ENCODE results near the gene LUC7L2. TPM values are rescaled to one million over a fixed set of nuclear protein-coding genes. Genes with fewer than 3 reads are reported as not detected.
"Not testable (repeated sequence)": the region's sequence is repeated elsewhere in the genome, so short reads cannot be mapped to it uniquely, and the experiment has no call there.

The LUC7L2 gene, protein sequence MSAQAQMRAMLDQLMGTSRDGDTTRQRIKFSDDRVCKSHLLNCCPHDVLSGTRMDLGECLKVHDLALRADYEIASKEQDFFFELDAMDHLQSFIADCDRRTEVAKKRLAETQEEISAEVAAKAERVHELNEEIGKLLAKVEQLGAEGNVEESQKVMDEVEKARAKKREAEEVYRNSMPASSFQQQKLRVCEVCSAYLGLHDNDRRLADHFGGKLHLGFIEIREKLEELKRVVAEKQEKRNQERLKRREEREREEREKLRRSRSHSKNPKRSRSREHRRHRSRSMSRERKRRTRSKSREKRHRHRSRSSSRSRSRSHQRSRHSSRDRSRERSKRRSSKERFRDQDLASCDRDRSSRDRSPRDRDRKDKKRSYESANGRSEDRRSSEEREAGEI
- 37.8 and 53.0 TPM in 2 replicates for total RNA-seq (2014; rRNA removed; shearing (Covaris generic); ENCODE audit: low replicate concordance)

DNA sequence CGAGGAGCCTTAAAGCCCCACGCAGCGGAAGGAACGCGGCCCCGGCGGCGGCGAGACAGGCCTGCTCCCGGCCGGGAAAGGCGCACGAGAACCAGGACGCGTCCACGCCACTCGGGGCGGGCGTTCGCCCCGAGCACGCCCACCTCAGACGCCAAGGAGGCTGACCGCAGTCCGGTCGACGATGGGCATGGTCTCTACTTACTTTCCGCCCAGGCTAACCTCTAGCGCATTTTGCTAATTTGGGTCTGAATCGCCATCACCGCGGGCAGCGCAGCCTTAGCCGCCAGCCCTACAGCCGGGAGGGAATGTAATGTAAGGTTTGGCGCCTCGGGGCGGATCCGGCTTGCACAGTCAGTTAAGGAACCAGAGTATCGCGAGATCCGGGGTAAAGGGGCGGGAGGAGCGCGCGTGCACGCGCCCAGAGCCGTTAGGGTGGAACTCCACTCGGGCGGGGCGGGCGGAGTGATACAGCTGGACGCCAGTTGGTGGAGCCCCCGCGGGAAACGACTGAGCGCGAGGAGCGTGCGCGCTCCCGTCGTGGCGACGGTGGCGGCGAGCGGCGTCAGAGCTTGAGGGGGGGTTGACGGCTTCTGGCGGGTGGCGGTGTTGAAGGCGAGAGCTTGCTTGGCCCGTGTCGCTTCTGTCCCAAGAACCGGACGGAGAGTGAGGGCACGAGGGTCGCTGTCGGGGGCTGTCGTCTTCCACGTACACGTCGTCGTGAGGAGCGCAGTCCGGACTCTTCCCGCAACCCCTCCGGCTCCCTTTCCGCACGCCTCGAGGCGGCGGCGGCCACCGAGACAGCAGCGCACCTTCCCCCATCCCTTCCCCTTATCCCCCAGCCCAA, at the start of gene LUC7L2:
LUC7L2 (plus strand) TSS at position 529 of the 844 bp plus-strand sequence. CDS start 368 bp downstream, outside the sequence.
- Histone ChIP-seq H3K9me3 (no peaks in the 10 kb centered on the region), H3K27me3 (no peaks in the 10 kb centered on the region), H3K36me3 (peaks cover 11% of the 10 kb centered on the region), H3K4me3 (peak within 1 kb of the TSS; percentile 84)
- DNase-seq, result peak; percentile 97

DNA sequence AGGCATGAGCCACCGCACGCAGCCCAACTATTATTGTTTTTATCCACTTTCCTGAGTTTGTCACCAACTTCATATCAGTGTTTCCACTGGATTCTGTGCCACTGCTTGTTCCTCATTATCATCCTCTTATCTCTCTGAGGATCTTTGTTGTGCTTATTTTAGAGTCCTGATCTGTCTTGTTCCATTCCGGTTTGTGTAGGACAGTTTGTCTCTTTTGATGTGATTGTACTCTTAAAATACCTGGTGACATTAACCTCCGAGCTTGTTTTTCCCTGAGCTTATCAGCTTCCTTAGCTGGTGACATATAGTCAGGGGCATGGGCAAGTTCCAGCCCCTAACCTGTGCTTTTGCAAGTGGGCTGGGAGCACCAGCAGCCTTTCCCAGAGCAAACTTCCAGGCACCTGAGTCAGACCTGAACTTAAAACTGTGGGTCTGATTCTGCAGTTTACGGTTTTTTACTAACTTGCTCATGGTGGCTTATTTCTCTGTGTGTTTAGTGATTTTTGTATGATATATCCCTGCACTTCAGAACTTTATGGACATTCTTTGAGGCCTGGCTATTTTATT, 41.7 kb upstream of the LUC7L2 start:
- Histone ChIP-seq H3K9me3 (no peaks in the 10 kb centered on the region), H3K4me3 (no peak overlapping the region), H3K36me3 (no peaks in the 10 kb centered on the region), H3K27me3 (no peaks in the 10 kb centered on the region)
- DNase-seq, result no peak

- Histone ChIP-seq H3K9me3 (no peaks in the 10 kb centered on the region), H3K4me3 (no peak overlapping the region), H3K36me3 (no peaks in the 10 kb centered on the region), H3K27me3 (no peaks in the 10 kb centered on the region)
- no peak for DNase-seq
Measured at GRCh38 chr7:139321071-139321745, 38.5 kb upstream of the LUC7L2 start.

GRCh38 chr7:139324709-139325108, 35.0 kb upstream of the LUC7L2 start:
- not testable (repeated sequence) for H3K27me3 ChIP-seq, DNase-seq, H3K4me3 ChIP-seq, H3K9me3 ChIP-seq, H3K36me3 ChIP-seq

- no peaks in the 10 kb centered on the region for H3K36me3 ChIP-seq
- no peaks in the 10 kb centered on the region for H3K9me3 ChIP-seq
- no peaks in the 10 kb centered on the region for H3K27me3 ChIP-seq
- H3K4me3 ChIP-seq, result no peak overlapping the region
- DNase-seq, result peak; percentile 25
Measured at GRCh38 chr7:139328375-139328774, 31.3 kb upstream of the LUC7L2 start.

DNA sequence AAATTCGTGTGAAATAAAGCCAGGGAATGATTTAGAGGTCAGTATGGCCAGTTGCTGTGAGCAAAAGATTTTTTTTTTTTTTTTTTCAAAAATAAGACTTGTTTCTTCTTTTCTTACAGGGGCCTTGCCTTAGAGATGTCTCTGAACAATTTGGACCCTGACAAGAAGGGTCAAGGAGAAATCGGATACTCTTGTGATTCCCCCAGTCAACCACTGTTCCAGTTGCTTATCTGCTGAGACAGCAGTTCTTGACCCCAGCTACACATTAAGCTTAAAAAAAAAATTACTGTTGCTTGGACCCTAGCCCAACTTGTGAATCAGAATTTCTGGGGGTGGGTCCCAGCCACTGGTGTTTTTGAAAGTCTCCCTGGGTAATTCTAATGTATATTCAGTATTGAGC, 30.6 kb upstream of the LUC7L2 start:
- no peak for DNase-seq
- H3K36me3 ChIP-seq, result no peaks in the 10 kb centered on the region
- H3K27me3 ChIP-seq, result no peaks in the 10 kb centered on the region
- no peaks in the 10 kb centered on the region for H3K9me3 ChIP-seq
- H3K4me3 ChIP-seq, result no peak overlapping the region

- no peaks in the 10 kb centered on the region for H3K36me3 ChIP-seq
- no peak overlapping the region for H3K4me3 ChIP-seq
- no peak for DNase-seq
- H3K9me3 ChIP-seq, result no peaks in the 10 kb centered on the region
- H3K27me3 ChIP-seq, result no peaks in the 10 kb centered on the region
Measured at GRCh38 chr7:139330333-139331030, 29.2 kb upstream of the LUC7L2 start.

GRCh38 chr7:139332697-139333359, 26.9 kb upstream of the LUC7L2 start:
- H3K36me3 ChIP-seq, result no peaks in the 10 kb centered on the region
- no peaks in the 10 kb centered on the region for H3K27me3 ChIP-seq
- no peak for DNase-seq
- no peak overlapping the region for H3K4me3 ChIP-seq
- H3K9me3 ChIP-seq, result no peaks in the 10 kb centered on the region

DNA sequence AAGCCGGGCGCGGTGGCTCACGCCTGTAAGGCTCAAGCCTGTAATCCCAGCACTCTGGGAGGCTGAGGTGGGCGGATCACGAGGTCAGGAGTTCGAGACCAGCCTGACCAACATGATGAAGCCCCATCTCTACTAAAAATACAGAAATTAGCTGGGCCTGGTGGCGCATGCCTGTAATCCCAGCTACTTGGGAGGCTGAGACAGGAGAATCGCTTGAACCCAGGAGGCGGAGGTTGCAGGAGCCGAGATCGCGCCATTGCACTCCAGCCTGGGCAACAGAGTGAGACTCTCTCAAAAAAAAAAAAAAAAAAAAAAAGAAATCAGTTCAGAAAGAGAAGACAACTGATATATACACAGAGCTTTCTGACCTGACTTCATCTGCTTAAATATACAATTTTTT, 26.3 kb upstream of the LUC7L2 start:
- H3K9me3 ChIP-seq, DNase-seq, H3K27me3 ChIP-seq, H3K36me3 ChIP-seq, H3K4me3 ChIP-seq: not testable (repeated sequence)

GRCh38 chr7:139334399-139335150, 25.1 kb upstream of the LUC7L2 start:
- no peak for DNase-seq
- H3K36me3 ChIP-seq, result no peaks in the 10 kb centered on the region
- no peak overlapping the region for H3K4me3 ChIP-seq
- H3K9me3 ChIP-seq, result no peaks in the 10 kb centered on the region
- H3K27me3 ChIP-seq, result no peaks in the 10 kb centered on the region

DNA sequence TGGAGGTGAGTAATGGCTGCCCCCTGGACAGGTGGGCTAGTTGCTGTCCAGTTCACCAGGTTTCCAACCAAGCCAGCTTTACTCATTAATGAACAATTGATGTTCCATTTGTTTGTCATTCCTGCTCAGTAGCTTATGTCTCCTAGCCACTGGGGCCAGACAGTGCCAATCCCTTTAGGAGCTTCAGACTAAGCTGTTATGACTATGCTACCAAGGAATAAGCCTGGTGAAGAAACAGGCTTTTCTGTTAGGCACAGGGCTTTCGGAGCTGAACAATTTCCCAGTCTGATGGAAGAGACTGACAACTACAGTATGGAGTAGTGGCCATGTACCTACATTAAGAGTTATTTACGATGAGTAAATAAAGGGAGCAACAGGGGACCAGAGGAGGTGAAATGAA, 20.7 kb upstream of the LUC7L2 start:
- H3K36me3 ChIP-seq, result no peaks in the 10 kb centered on the region
- H3K4me3 ChIP-seq, result no peak overlapping the region
- no peaks in the 10 kb centered on the region for H3K27me3 ChIP-seq
- no peaks in the 10 kb centered on the region for H3K9me3 ChIP-seq
- DNase-seq, result no peak

GRCh38 chr7:139339698-139340036, 20.0 kb upstream of the LUC7L2 start:
- no peaks in the 10 kb centered on the region for H3K36me3 ChIP-seq
- no peaks in the 10 kb centered on the region for H3K9me3 ChIP-seq
- peak overlapping the region; percentile 78 for H3K4me3 ChIP-seq
- no peak for DNase-seq
- H3K27me3 ChIP-seq, result no peaks in the 10 kb centered on the region

- peak; percentile 95 for DNase-seq
- H3K36me3 ChIP-seq, result no peaks in the 10 kb centered on the region
Measured at GRCh38 chr7:139340037-139340807, 19.5 kb upstream of the LUC7L2 start.

DNA sequence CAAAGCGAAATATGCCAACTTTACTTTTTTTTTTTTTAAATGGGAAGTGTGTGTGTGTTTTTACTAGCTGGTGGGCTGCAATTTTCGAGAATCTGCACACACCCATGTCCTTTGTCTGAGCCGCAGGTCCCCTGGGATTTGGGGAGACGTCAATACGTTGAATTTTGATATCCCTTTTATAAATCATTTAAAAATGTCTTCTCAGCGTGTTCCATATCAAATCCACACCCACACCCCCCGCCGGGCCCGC, 19.0 kb upstream of the LUC7L2 start:
- no peaks in the 10 kb centered on the region for H3K36me3 ChIP-seq
- H3K4me3 ChIP-seq, result peak overlapping the region; percentile 78
- H3K9me3 ChIP-seq, result no peaks in the 10 kb centered on the region
- DNase-seq, result no peak
- no peaks in the 10 kb centered on the region for H3K27me3 ChIP-seq

More at GRCh38 chr7:139340037-139340807, 19.5 kb upstream of the LUC7L2 start:
- H3K27me3 ChIP-seq, result no peaks in the 10 kb centered on the region
- H3K4me3 ChIP-seq, result peak overlapping the region; percentile 78
- H3K9me3 ChIP-seq, result no peaks in the 10 kb centered on the region

Data from MG63 (cell line).